Measurements from ENCODE around the gene MMADHC. TPM values are rescaled to one million over a fixed set of nuclear protein-coding genes. Genes with fewer than 3 reads are reported as not detected.
"Not testable (repeated sequence)": the region's sequence is repeated elsewhere in the genome, so short reads cannot be mapped to it uniquely, and the experiment has no call there.

The MMADHC gene
- total RNA-seq, 1 experiment from 2014 or later = 89.8 TPM

DNA sequence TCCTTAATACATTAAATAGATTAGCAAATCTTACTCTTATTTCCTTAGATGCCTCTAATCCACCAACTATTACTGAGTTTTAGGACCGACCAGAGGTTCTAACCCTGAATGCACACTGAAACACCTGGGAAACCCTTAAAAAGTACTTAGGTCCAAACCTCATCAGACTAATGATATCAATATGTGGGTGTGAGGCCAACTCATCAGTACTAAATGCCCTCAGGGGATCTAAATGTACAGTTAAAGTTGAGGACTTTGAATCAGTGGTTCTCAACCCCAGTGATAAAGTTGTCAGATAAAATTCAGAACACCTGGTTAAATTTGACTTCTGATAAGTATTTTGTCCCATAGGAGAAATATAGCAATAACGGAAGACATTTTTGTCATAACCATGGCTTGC lies 20.9 kb downstream of the MMADHC start:
- no peaks in the 10 kb centered on the region for H3K27me3 Mint-ChIP-seq (ENCODE audit: unreplicated experiment)
- TF ChIP-seq CTCF (IDR thresholded peaks at IDR 0.05; ENCODE audit: unreplicated experiment) = no peak
- intact Hi-C loops (cut with micrococcal nuclease; ENCODE audit: unreplicated experiment) = loop anchor here (10.0 kb wide), 1 partner anchor 142 kb away; no protein-coding TSS in a partner anchor
- H3K4me1 Mint-ChIP-seq (ENCODE audit: low read depth, unreplicated experiment) = peaks cover 9% of the 10 kb centered on the region
- H3K4me3 Mint-ChIP-seq (ENCODE audit: low read depth, unreplicated experiment) = no peak overlapping the region
- H3K9me3 Mint-ChIP-seq (ENCODE audit: low read depth, unreplicated experiment) = no peaks in the 10 kb centered on the region
- no peak for DNase-seq
- H3K36me3 Mint-ChIP-seq (ENCODE audit: insufficient read depth, unreplicated experiment) = peaks cover 10% of the 10 kb centered on the region
- no TSS peak for BruUV-seq (replicated peaks)
- CTCF ChIA-PET = no interaction called here
- H3K27ac Mint-ChIP-seq (ENCODE audit: unreplicated experiment) = no peak overlapping the region

DNA sequence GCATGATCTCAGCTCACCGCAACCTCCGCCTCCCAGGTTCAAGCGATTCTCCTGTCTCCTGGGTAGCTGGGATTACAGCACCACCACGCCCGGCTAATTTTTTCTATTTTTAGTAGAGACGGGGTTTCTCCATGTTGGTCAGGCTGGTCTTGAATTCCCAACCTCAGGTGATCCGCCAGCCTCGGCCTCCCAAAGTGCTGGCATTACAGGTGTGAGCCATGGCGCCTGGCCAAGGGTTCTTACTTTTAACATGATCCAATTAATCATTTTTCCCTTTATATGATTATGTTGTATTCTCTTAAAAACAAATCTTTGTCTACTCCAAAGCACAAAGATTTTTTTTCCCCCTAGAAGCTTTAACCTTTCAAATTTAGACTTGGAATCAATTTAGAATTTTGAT lies 21.9 kb downstream of the MMADHC start:
- H3K4me3 Mint-ChIP-seq (ENCODE audit: low read depth, unreplicated experiment); H3K9me3 Mint-ChIP-seq (ENCODE audit: low read depth, unreplicated experiment); CTCF ChIA-PET; H3K36me3 Mint-ChIP-seq (ENCODE audit: insufficient read depth, unreplicated experiment); H3K27ac Mint-ChIP-seq (ENCODE audit: unreplicated experiment); H3K4me1 Mint-ChIP-seq (ENCODE audit: low read depth, unreplicated experiment); DNase-seq; BruUV-seq (replicated peaks); H3K27me3 Mint-ChIP-seq (ENCODE audit: unreplicated experiment): not testable (repeated sequence)
- intact Hi-C loops (cut with micrococcal nuclease; ENCODE audit: unreplicated experiment) = loop anchor here (10.0 kb wide), 1 partner anchor 141 kb away; no protein-coding TSS in a partner anchor

GRCh38 chr2:149564983-149565382 lies 22.6 kb downstream of the MMADHC start:
- BruUV-seq (replicated peaks) = no TSS peak
- Mint-ChIP-seq H3K36me3 (ENCODE audit: insufficient read depth, unreplicated experiment) (peaks cover 6% of the 10 kb centered on the region), H3K4me1 (ENCODE audit: low read depth, unreplicated experiment) (peaks cover 9% of the 10 kb centered on the region), H3K9me3 (ENCODE audit: low read depth, unreplicated experiment) (no peaks in the 10 kb centered on the region), H3K27ac (ENCODE audit: unreplicated experiment) (no peak overlapping the region), H3K27me3 (ENCODE audit: unreplicated experiment) (no peaks in the 10 kb centered on the region), H3K4me3 (ENCODE audit: low read depth, unreplicated experiment) (no peak overlapping the region)
- no peak for TF ChIP-seq CTCF (IDR thresholded peaks at IDR 0.05; ENCODE audit: unreplicated experiment)
- intact Hi-C loops (cut with micrococcal nuclease; ENCODE audit: unreplicated experiment) = loop anchor here (5.0 to 10.0 kb wide), 3 partner anchors 140 to 638 kb away; no protein-coding TSS in a partner anchor
- CTCF ChIA-PET = no interaction called here
- DNase-seq = no peak

DNA sequence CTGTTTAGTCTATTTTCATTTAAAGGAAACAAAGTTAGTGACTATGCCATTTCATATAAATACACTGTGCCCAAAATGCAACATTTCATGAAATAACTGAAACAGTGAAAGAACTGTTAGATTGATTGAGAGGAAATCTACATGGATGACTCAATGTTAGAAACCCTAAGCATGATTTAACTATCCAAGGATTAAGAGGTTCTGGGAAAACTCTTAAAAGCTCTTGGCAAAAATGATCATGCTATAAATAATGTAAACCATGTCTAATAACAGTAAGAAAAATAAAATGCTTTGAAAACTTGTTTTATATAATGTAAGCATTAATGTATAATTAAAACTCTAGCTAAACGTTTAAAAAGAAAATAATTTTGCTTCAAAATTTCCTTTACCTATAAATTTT lies 23.5 kb downstream of the MMADHC start:
- no peaks in the 10 kb centered on the region for H3K9me3 Mint-ChIP-seq (ENCODE audit: low read depth, unreplicated experiment)
- H3K4me3 Mint-ChIP-seq (ENCODE audit: low read depth, unreplicated experiment) = no peak overlapping the region
- H3K27me3 Mint-ChIP-seq (ENCODE audit: unreplicated experiment) = no peaks in the 10 kb centered on the region
- TF ChIP-seq CTCF (IDR thresholded peaks at IDR 0.05; ENCODE audit: unreplicated experiment) = no peak
- H3K27ac Mint-ChIP-seq (ENCODE audit: unreplicated experiment) = no peak overlapping the region
- CTCF ChIA-PET = no interaction called here
- peaks cover 9% of the 10 kb centered on the region for H3K4me1 Mint-ChIP-seq (ENCODE audit: low read depth, unreplicated experiment)
- no peak for DNase-seq
- intact Hi-C loops (cut with micrococcal nuclease; ENCODE audit: unreplicated experiment) = loop anchor here (5.0 to 10.0 kb wide), 3 partner anchors 139 to 637 kb away; no protein-coding TSS in a partner anchor
- no TSS peak for BruUV-seq (replicated peaks)
- peaks cover 1% of the 10 kb centered on the region for H3K36me3 Mint-ChIP-seq (ENCODE audit: insufficient read depth, unreplicated experiment)

GRCh38 chr2:149562324-149562723 lies 25.3 kb downstream of the MMADHC start:
- H3K27me3 Mint-ChIP-seq (ENCODE audit: unreplicated experiment) = no peaks in the 10 kb centered on the region

More at GRCh38 chr2:149562324-149562723, 25.3 kb downstream of the MMADHC start:
- Mint-ChIP-seq H3K27ac (ENCODE audit: unreplicated experiment) (no peak overlapping the region), H3K4me1 (ENCODE audit: low read depth, unreplicated experiment) (peaks cover 9% of the 10 kb centered on the region), H3K4me3 (ENCODE audit: low read depth, unreplicated experiment) (no peak overlapping the region), H3K9me3 (ENCODE audit: low read depth, unreplicated experiment) (no peaks in the 10 kb centered on the region), H3K36me3 (ENCODE audit: insufficient read depth, unreplicated experiment) (no peaks in the 10 kb centered on the region)
- CTCF ChIA-PET = no interaction called here
- DNase-seq = peak; percentile 18
- intact Hi-C loops (cut with micrococcal nuclease; ENCODE audit: unreplicated experiment) = loop anchor here (5.0 to 10.0 kb wide), 3 partner anchors 138 to 635 kb away; no protein-coding TSS in a partner anchor
- no peak for TF ChIP-seq CTCF (IDR thresholded peaks at IDR 0.05; ENCODE audit: unreplicated experiment)
- no TSS peak for BruUV-seq (replicated peaks)
